ENCODE results near the gene SAAL1. TPM values are rescaled to one million over a fixed set of nuclear protein-coding genes. Genes with fewer than 3 reads are reported as not detected.
"Not testable (repeated sequence)": the region's sequence is repeated elsewhere in the genome, so short reads cannot be mapped to it uniquely, and the experiment has no call there.

The SAAL1 gene
- total and polyA plus RNA-seq, 2 experiments from 2014 or later, result 11.7 to 17.8 TPM

DNA sequence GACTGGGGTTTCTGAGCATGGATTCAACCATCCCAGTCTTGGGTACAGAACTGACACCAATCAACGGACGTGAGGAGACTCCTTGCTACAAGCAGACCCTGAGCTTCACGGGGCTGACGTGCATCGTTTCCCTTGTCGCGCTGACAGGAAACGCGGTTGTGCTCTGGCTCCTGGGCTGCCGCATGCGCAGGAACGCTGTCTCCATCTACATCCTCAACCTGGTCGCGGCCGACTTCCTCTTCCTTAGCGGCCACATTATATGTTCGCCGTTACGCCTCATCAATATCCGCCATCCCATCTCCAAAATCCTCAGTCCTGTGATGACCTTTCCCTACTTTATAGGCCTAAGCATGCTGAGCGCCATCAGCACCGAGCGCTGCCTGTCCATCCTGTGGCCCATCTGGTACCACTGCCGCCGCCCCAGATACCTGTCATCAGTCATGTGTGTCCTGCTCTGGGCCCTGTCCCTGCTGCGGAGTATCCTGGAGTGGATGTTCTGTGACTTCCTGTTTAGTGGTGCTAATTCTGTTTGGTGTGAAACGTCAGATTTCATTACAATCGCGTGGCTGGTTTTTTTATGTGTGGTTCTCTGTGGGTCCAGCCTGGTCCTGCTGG is 31.4 kb upstream of the SAAL1 start:
- Histone ChIP-seq H3K79me2 (no peaks in the 10 kb centered on the region), H2AFZ (no peak overlapping the region), H3K9me2 (replicated peaks; ENCODE audit: insufficient read depth) (no peaks in the 10 kb centered on the region), H3K4me3 (no peak overlapping the region), H3K27ac (no peak overlapping the region), H3K36me3 (replicated peaks; ENCODE audit: insufficient read depth, low read depth) (no peaks in the 10 kb centered on the region), H3K9me3 (ENCODE audit: low read depth) (no peaks in the 10 kb centered on the region), H3K27me3 (no peaks in the 10 kb centered on the region), H3K4me1 (ENCODE audit: insufficient read depth) (no peaks in the 10 kb centered on the region), H3K4me2 (no peak overlapping the region), H4K20me1 (ENCODE audit: insufficient read depth, poor library complexity, severe bottlenecking) (no peaks in the 10 kb centered on the region)
- TF ChIP-seq EZH2 (IDR thresholded peaks at IDR 0.05; ENCODE audit: borderline replicate concordance) (no peak), EZH2phosphoT487 (IDR thresholded peaks at IDR 0.05; ENCODE audit: low read depth, severe bottlenecking, unreplicated experiment) (no peak)
- TF ChIP-seq, protein P1, sequence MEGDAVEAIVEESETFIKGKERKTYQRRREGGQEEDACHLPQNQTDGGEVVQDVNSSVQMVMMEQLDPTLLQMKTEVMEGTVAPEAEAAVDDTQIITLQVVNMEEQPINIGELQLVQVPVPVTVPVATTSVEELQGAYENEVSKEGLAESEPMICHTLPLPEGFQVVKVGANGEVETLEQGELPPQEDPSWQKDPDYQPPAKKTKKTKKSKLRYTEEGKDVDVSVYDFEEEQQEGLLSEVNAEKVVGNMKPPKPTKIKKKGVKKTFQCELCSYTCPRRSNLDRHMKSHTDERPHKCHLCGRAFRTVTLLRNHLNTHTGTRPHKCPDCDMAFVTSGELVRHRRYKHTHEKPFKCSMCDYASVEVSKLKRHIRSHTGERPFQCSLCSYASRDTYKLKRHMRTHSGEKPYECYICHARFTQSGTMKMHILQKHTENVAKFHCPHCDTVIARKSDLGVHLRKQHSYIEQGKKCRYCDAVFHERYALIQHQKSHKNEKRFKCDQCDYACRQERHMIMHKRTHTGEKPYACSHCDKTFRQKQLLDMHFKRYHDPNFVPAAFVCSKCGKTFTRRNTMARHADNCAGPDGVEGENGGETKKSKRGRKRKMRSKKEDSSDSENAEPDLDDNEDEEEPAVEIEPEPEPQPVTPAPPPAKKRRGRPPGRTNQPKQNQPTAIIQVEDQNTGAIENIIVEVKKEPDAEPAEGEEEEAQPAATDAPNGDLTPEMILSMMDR (IDR thresholded peaks at IDR 0.05; ENCODE audit: poor library complexity), result no peak
- WGBS (ENCODE audit: low lambda C conversion rate, missing lambda C conversion rate), result 97% methylated on average over 29 of the region's 29 CpGs
- no peak for DNase-seq (ENCODE audit: low spot score)

DNA sequence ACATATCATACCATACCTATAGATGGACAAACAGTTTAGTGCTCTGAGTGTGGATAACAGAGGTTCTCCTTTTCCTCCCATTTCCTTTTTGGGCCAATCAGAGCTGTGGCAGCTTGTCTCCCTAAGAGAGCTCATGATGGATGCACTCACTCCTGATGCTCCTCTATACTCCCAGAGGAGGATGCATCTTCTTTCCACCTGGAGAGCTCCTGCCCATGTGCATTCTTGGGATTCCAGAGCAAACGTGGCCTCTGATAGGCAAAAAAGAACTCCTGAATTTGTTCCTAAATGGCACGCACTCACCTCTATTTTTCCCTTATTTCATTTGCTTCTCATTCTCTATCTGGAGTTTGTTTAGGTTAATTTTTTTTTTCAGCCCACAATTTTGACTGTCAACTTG is 29.4 kb upstream of the SAAL1 start:
- H3K79me2 ChIP-seq, result no peaks in the 10 kb centered on the region
- no peaks in the 10 kb centered on the region for H3K27me3 ChIP-seq
- H2AFZ ChIP-seq, result no peak overlapping the region
- no peaks in the 10 kb centered on the region for H3K4me1 ChIP-seq (ENCODE audit: insufficient read depth)
- no peaks in the 10 kb centered on the region for H3K9me2 ChIP-seq (replicated peaks; ENCODE audit: insufficient read depth)
- no peaks in the 10 kb centered on the region for H3K36me3 ChIP-seq (replicated peaks; ENCODE audit: insufficient read depth, low read depth)
- 41% methylated on average over 2 of the region's 2 CpGs for WGBS (ENCODE audit: low lambda C conversion rate, missing lambda C conversion rate)
- DNase-seq (ENCODE audit: low spot score), result no peak
- H4K20me1 ChIP-seq (ENCODE audit: insufficient read depth, poor library complexity, severe bottlenecking), result no peaks in the 10 kb centered on the region
- no peak overlapping the region for H3K27ac ChIP-seq
- TF ChIP-seq, protein P1 (IDR thresholded peaks at IDR 0.05; ENCODE audit: poor library complexity), result no peak
- no peak for TF ChIP-seq EZH2phosphoT487 (IDR thresholded peaks at IDR 0.05; ENCODE audit: low read depth, severe bottlenecking, unreplicated experiment)
- TF ChIP-seq EZH2 (IDR thresholded peaks at IDR 0.05; ENCODE audit: borderline replicate concordance), result no peak
- H3K4me2 ChIP-seq, result no peak overlapping the region
- H3K9me3 ChIP-seq (ENCODE audit: low read depth), result no peaks in the 10 kb centered on the region
- no peak overlapping the region for H3K4me3 ChIP-seq

DNA sequence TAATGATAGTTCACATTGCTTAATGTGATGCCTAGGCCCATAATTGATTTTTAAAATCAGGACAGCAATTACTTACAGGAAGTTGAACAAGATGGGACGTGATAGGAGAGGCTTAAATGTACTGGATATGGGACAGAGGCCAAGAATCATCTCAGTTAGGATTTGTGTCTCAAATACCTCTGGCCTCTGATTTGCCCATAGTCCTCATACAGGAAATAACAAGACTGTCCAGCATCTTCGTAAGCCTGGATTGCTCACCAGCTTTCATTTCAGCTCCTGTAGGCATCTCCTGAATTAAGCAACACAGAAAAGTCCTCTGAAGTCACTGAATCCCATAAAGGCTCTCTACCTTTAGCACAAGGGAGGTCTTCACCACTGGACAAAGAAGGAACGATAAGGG is 26.5 kb upstream of the SAAL1 start, which contains the start of gene MRGPRX3:
TSS of gene MRGPRX3 (plus strand) at position 231 of the 400 bp plus-strand sequence. CDS start 4,632 bp downstream, outside the sequence.
- 74% methylated on average over 3 of the region's 3 CpGs for WGBS (ENCODE audit: low lambda C conversion rate, missing lambda C conversion rate)
- no peaks in the 10 kb centered on the region for H3K9me3 ChIP-seq (ENCODE audit: low read depth)
- no peak within 1 kb of the TSS for H2AFZ ChIP-seq
- no peak within 1 kb of the TSS for H3K4me2 ChIP-seq
- H3K27ac ChIP-seq, result no peak within 1 kb of the TSS
- H3K27me3 ChIP-seq, result no peaks in the 10 kb centered on the region
- no peak for TF ChIP-seq EZH2 (IDR thresholded peaks at IDR 0.05; ENCODE audit: borderline replicate concordance)
- TF ChIP-seq, protein P1 (IDR thresholded peaks at IDR 0.05; ENCODE audit: poor library complexity), result no peak
- TF ChIP-seq EZH2phosphoT487 (IDR thresholded peaks at IDR 0.05; ENCODE audit: low read depth, severe bottlenecking, unreplicated experiment), result no peak
- H3K36me3 ChIP-seq (replicated peaks; ENCODE audit: insufficient read depth, low read depth), result no peaks in the 10 kb centered on the region
- no peak for DNase-seq (ENCODE audit: low spot score)
- H3K9me2 ChIP-seq (replicated peaks; ENCODE audit: insufficient read depth), result no peaks in the 10 kb centered on the region
- no peaks in the 10 kb centered on the region for H3K79me2 ChIP-seq
- no peak within 1 kb of the TSS for H3K4me3 ChIP-seq
- H3K4me1 ChIP-seq (ENCODE audit: insufficient read depth), result no peaks in the 10 kb centered on the region
- H4K20me1 ChIP-seq (ENCODE audit: insufficient read depth, poor library complexity, severe bottlenecking), result no peaks in the 10 kb centered on the region

DNA sequence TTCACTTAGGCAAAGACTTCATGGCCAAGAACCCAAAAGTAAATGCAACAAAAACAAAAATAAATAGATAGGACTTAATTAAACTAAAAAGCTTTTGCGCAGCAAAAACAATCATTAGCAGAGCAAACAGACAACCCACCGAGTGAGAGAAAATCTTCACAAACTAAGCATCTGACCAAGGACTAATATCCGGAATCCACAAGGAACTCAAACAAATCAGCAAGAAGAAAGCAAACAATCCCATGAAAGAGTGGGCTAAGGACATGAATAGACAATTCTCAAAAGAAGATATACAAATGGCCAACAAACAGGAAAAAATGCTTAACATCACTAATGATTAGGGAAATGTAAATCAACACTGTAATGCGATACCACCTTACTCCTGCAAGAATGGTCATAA is 25.2 kb upstream of the SAAL1 start:
- DNase-seq (ENCODE audit: low spot score); H3K4me1 ChIP-seq (ENCODE audit: insufficient read depth); H3K79me2 ChIP-seq; H3K9me2 ChIP-seq (replicated peaks; ENCODE audit: insufficient read depth); H3K4me2 ChIP-seq; H3K27ac ChIP-seq; H3K4me3 ChIP-seq; H3K9me3 ChIP-seq (ENCODE audit: low read depth); H2AFZ ChIP-seq; H3K27me3 ChIP-seq; H4K20me1 ChIP-seq (ENCODE audit: insufficient read depth, poor library complexity, severe bottlenecking); H3K36me3 ChIP-seq (replicated peaks; ENCODE audit: insufficient read depth, low read depth): not testable (repeated sequence)
- 82% methylated on average over 4 of the region's 4 CpGs for WGBS (ENCODE audit: low lambda C conversion rate, missing lambda C conversion rate)

DNA sequence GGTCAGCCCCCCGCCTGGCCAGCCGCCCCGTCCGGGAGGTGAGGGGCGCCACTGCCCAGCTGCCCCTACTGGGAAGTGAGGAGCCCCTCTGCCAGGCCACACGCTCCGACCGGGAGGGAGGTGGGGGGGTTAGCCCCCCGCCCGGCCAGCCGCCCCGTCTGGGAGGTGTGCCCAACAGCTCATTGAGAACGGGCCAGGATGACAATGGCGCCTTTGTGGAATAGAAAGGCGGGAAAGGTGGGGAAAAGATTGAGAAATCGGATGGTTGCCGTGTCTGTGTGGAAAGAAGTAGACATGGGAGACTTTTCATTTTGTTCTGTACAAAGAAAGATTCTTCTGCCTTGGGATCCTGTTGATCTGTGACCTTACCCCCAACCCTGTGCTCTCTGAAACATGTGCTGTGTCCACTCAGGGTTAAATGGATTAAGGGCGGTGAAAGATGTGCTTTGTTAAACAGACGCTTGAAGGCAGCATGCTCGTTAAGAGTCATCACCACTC is 15.5 kb upstream of the SAAL1 start:
- not testable (repeated sequence) for H3K4me1 ChIP-seq (ENCODE audit: insufficient read depth); H3K27me3 ChIP-seq; H3K27ac ChIP-seq; H3K79me2 ChIP-seq; H3K36me3 ChIP-seq (replicated peaks; ENCODE audit: insufficient read depth, low read depth); H3K9me2 ChIP-seq (replicated peaks; ENCODE audit: insufficient read depth); H3K9me3 ChIP-seq (ENCODE audit: low read depth); H3K4me2 ChIP-seq; H2AFZ ChIP-seq; DNase-seq (ENCODE audit: low spot score); H3K4me3 ChIP-seq; H4K20me1 ChIP-seq (ENCODE audit: insufficient read depth, poor library complexity, severe bottlenecking)
- 69% methylated on average over 14 of the region's 20 CpGs for WGBS (ENCODE audit: low lambda C conversion rate, missing lambda C conversion rate)
